H9 (cell line): ENCODE data around the gene MRPS18B. TPM values are rescaled to one million over a fixed set of nuclear protein-coding genes. Genes with fewer than 3 reads are reported as not detected.

Experiments used
- DNase-seq: peaks from one replicate; pipeline ENCODE4 v3.0.0-alpha.2; 2017
- H2AFZ ChIP-seq: one replicate; pipeline ENCODE4 v1.6.1; 2013; ENCODE audit warnings: mild to moderate bottlenecking, low read length, control low read depth, moderate library complexity
- H2AK5ac ChIP-seq: 2 replicates; pipeline ENCODE4 v1.6.1; 2013; ENCODE audit warnings: low read length, control low read depth, mixed read lengths; ENCODE audit not compliant: insufficient read length
- H2BK120ac ChIP-seq: one replicate; pipeline ENCODE4 v1.6.1; 2013; ENCODE audit warnings: low read depth, mild to moderate bottlenecking, low read length, control low read depth, inconsistent platforms; ENCODE audit not compliant: poor library complexity, severe bottlenecking
- H2BK12ac ChIP-seq: 2 replicates; pipeline ENCODE4 v1.6.1; 2013; ENCODE audit warnings: low read length, control low read depth, mixed read lengths, low read depth; ENCODE audit not compliant: insufficient read length
- H2BK15ac ChIP-seq: 2 replicates; pipeline ENCODE4 v1.6.1; 2013; ENCODE audit warnings: low read depth, low read length, control low read depth
- H2BK20ac ChIP-seq: one replicate; pipeline ENCODE4 v1.6.1; 2013; ENCODE audit warnings: low read depth, mild to moderate bottlenecking, low read length, control low read depth, inconsistent platforms; ENCODE audit not compliant: poor library complexity, severe bottlenecking
- H2BK5ac ChIP-seq: 2 replicates; pipeline ENCODE4 v1.6.1; 2013; ENCODE audit warnings: low read length, control low read depth, mixed read lengths; ENCODE audit not compliant: insufficient read length
- H3K14ac ChIP-seq: 2 replicates; pipeline ENCODE4 v1.6.1; 2013; ENCODE audit warnings: low read length, control low read depth; ENCODE audit not compliant: insufficient read depth
- H3K18ac ChIP-seq: 2 replicates; pipeline ENCODE4 v1.6.1; 2013; ENCODE audit warnings: low read depth, mild to moderate bottlenecking, mixed read lengths, low read length, control low read depth; ENCODE audit not compliant: insufficient read length
- H3K23ac ChIP-seq: 2 replicates; pipeline ENCODE4 v1.6.1; 2013; ENCODE audit warnings: low read length, control low read depth, mixed read lengths, low read depth; ENCODE audit not compliant: insufficient read length
- H3K23me2 ChIP-seq: 2 replicates; pipeline ENCODE4 v1.6.1; 2013; ENCODE audit warnings: low read depth, mild to moderate bottlenecking, mixed read lengths, low read length, control low read depth; ENCODE audit not compliant: insufficient read length, poor library complexity, severe bottlenecking
- H3K27ac ChIP-seq: 2 replicates; pipeline ENCODE4 v1.5.1; 2013; ENCODE audit warnings: low read length, control low read depth, mixed read lengths, low read depth; ENCODE audit not compliant: insufficient read length
- H3K27me3 ChIP-seq: 2 replicates; pipeline ENCODE4 v1.6.1; 2013; ENCODE audit warnings: low read length, control low read depth, inconsistent platforms; ENCODE audit not compliant: insufficient read depth
- H3K4ac ChIP-seq: 2 replicates; pipeline ENCODE4 v1.6.1; 2013; ENCODE audit warnings: low read depth, mild to moderate bottlenecking, control low read depth, inconsistent platforms, low read length, moderate library complexity
- H3K4me1 ChIP-seq: 2 replicates; pipeline ENCODE4 v1.6.1; 2013; ENCODE audit warnings: low read length, control low read depth, inconsistent platforms; ENCODE audit not compliant: insufficient read depth
- H3K4me2 ChIP-seq: 2 replicates; pipeline ENCODE4 v1.6.1; 2013; ENCODE audit warnings: low read length, control low read depth, mixed read lengths; ENCODE audit not compliant: insufficient read length, insufficient read depth
- H3K56ac ChIP-seq: 2 replicates; pipeline ENCODE4 v1.6.1; 2013; ENCODE audit warnings: low read depth, mild to moderate bottlenecking, mixed read lengths, low read length, control low read depth; ENCODE audit not compliant: insufficient read length
- H3K79me1 ChIP-seq: 2 replicates; pipeline ENCODE4 v1.6.1; 2013; ENCODE audit warnings: low read depth, mild to moderate bottlenecking, moderate library complexity, low read length, control low read depth, inconsistent platforms; ENCODE audit not compliant: insufficient read depth, poor library complexity, severe bottlenecking
- H3K79me2 ChIP-seq: 2 replicates; pipeline ENCODE4 v1.6.1; 2013; ENCODE audit warnings: low read length, control low read depth, inconsistent platforms; ENCODE audit not compliant: insufficient read depth
- H3K9ac ChIP-seq: 2 replicates; pipeline ENCODE4 v1.6.1; 2013; ENCODE audit warnings: low read length, control low read depth, mixed read lengths; ENCODE audit not compliant: insufficient read length; ENCODE audit errors: extremely low read depth
- H3K9me3 ChIP-seq: one replicate; pipeline ENCODE4 v1.6.1; 2013; ENCODE audit warnings: low read depth, low read length, inconsistent platforms; ENCODE audit not compliant: control insufficient read depth
- H3T11ph ChIP-seq: one replicate; pipeline ENCODE4 v1.6.1; 2013; ENCODE audit warnings: mild to moderate bottlenecking, low read length, control low read depth, inconsistent platforms
- H4K20me1 ChIP-seq: one replicate; pipeline ENCODE4 v1.6.1; 2013; ENCODE audit not compliant: control insufficient read depth, insufficient read length, insufficient read depth
- H4K5ac ChIP-seq: 2 replicates; pipeline ENCODE4 v1.6.1; 2013; ENCODE audit warnings: low read depth, mild to moderate bottlenecking, mixed read lengths, low read length, control low read depth; ENCODE audit not compliant: insufficient read length
- H4K8ac ChIP-seq: replicated peaks from 2 replicates; pipeline ENCODE4 v1.6.1; 2013; ENCODE audit warnings: low read length, control low read depth, mixed read lengths, low read depth; ENCODE audit not compliant: insufficient read length
- H4K91ac ChIP-seq: 2 replicates; pipeline ENCODE4 v1.6.1; 2013; ENCODE audit warnings: low read depth, mild to moderate bottlenecking, moderate library complexity, mixed read lengths, low read length, control low read depth; ENCODE audit not compliant: insufficient read length
- H3K27ac Mint-ChIP-seq, 3 experiments: 2 replicates in 2 of 3; 3 replicates in 1 of 3; pipeline ENCODE4 v1.8.0; 2020 to 2021; ENCODE audit warnings: mixed read lengths in 3 of 3, mild to moderate bottlenecking in 1 of 3, moderate library complexity in 1 of 3
- H3K27me3 Mint-ChIP-seq: 2 replicates; pipeline ENCODE4 v1.8.0; 2021; ENCODE audit warnings: low read depth, mild to moderate bottlenecking, moderate library complexity, mixed read lengths
- H3K36me3 Mint-ChIP-seq, 3 experiments: 2 replicates in 2 of 3; 3 replicates in 1 of 3; pipeline ENCODE4 v1.8.0; 2020 to 2021; ENCODE audit warnings: low read depth in 3 of 3, mixed read lengths in 3 of 3; ENCODE audit not compliant: insufficient read depth in 1 of 3
- H3K4me1 Mint-ChIP-seq, 2 experiments: 2 replicates each; pipeline ENCODE4 v1.8.0; 2020; ENCODE audit warnings: mixed read lengths in 2 of 2
- H3K4me3 Mint-ChIP-seq, 2 experiments: 2 replicates in 1 of 2; 3 replicates in 1 of 2; pipeline ENCODE4 v1.8.0; 2020 to 2021; ENCODE audit warnings: mild to moderate bottlenecking in 2 of 2, mixed read lengths in 2 of 2, moderate library complexity in 1 of 2
- H3K9me3 Mint-ChIP-seq, 2 experiments: 2 replicates in 1 of 2; 3 replicates in 1 of 2; pipeline ENCODE4 v1.8.0; 2020; ENCODE audit warnings: mild to moderate bottlenecking in 2 of 2, mixed read lengths in 2 of 2, moderate library complexity in 1 of 2
- CTCF ChIP-seq: fragments of 200-600 bp; sonication (generic); conservative IDR thresholded peaks from 3 replicates; pipeline ENCODE4 v1.8.0; 2021; ENCODE audit warnings: antibody characterized with exemption, mild to moderate bottlenecking
- WGBS: extraction: QIAGEN DNeasy Blood & Tissue Kit; methylation state at CpG from one replicate; pipeline ENCODE4 v1.1.7; 2013; ENCODE audit warnings: missing lambda C conversion rate, low lambda C conversion rate, mixed read lengths; ENCODE audit not compliant: insufficient read length; ENCODE audit errors: extremely low coverage; 5-methylcytosine and 5-hydroxymethylcytosine counted together
- total RNA-seq: library from RNA; stranded (reverse); gene quantifications from 2 replicates; pipeline ENCODE4 v1.2.1, GENCODE V29; 2021

MRPS18B gene
- total RNA-seq, 1 experiment from 2014 or later, result 54.0 TPM

GRCh38 chr6:30571762-30572082 is 45.9 kb upstream of the MRPS18B start:
- TF ChIP-seq CTCF, result no peak
- no peak for DNase-seq
- Histone ChIP-seq H3K27me3 (no peaks in the 10 kb centered on the region), H3K23me2 (peaks cover 6% of the 10 kb centered on the region), H2BK20ac (no peak overlapping the region), H3K18ac (no peak overlapping the region), H4K8ac (no peak overlapping the region), H3K79me1 (peaks cover 17% of the 10 kb centered on the region), H2AFZ (no peak overlapping the region), H2BK120ac (no peak overlapping the region), H2BK5ac (no peak overlapping the region), H2BK12ac (no peak overlapping the region), H4K91ac (no peak overlapping the region), H2AK5ac (no peak overlapping the region), H3T11ph (no peak overlapping the region), H3K9me3 (no peaks in the 10 kb centered on the region), H3K27ac (peak overlapping the region; percentile 35), H2BK15ac (no peak overlapping the region), H3K56ac (no peak overlapping the region), H3K4me1 (no peaks in the 10 kb centered on the region), H3K4me2 (peak overlapping the region; percentile 84), H4K20me1 (no peaks in the 10 kb centered on the region), H3K4ac (no peak overlapping the region), H3K79me2 (peaks cover 28% of the 10 kb centered on the region; the same call in 1 of the 2 replicates), H4K5ac (no peak overlapping the region), H3K14ac (no peak overlapping the region), H3K23ac (no peak overlapping the region), H3K9ac (peak overlapping the region; percentile 98)
- peaks cover 4 to 12% (median 9%) of the 10 kb centered on the region in 3 experiments; a peak in 6 of 7 replicates for H3K36me3 Mint-ChIP-seq
- peak overlapping the region; percentile 99 for H3K4me3 Mint-ChIP-seq
- H3K27ac Mint-ChIP-seq, result peak overlapping the region; percentile 98 to 99 (median 98)
- no peaks in the 10 kb centered on the region; a peak in 1 of 5 replicates for H3K9me3 Mint-ChIP-seq
- WGBS, result no CpG with 5 or more reads among the region's 8 CpGs
- peaks cover 26 to 28% of the 10 kb centered on the region in 2 experiments for H3K4me1 Mint-ChIP-seq
- H3K27me3 Mint-ChIP-seq, result peaks cover 10% of the 10 kb centered on the region
